K562 (cell line): ENCODE measurements around the gene DYRK4. TPM values are rescaled to one million over a fixed set of nuclear protein-coding genes. Genes with fewer than 3 reads are reported as not detected.

Experiments
- ATAC-seq: fragments of 200-7000 bp; cut with Tn5 transposase; 3 replicates; pipeline ENCODE4 v1.9.1; 2020; ENCODE audit warnings: moderate library complexity
- BruUV-seq: library from RNA; stranded (reverse); fragments of 400-500 nt; replicated peaks from 2 replicates; lab custom pipeline; 2021; lab: Mats Ljungman, UMichigan
- CTCF ChIA-PET: fragments of 300-600 bp; formaldehyde crosslinking; extraction: SDS; loops from one replicate; lab custom pipeline; 2021; ENCODE audit warnings: low intra/inter-chr PET ratio; lab: Yijun Ruan, JAX
- POLR2A ChIA-PET: fragments of 300-600, 350-650 bp; sonication (Branson Sonifier 250); formaldehyde crosslinking; extraction: SDS; loops from one replicate; lab custom pipeline; 2021; ENCODE audit warnings: antibody characterized with exemption, inconsistent platforms; lab: Yijun Ruan, JAX
- DNase-seq, 4 experiments: peaks; one replicate each; pipeline versions ENCODE4 v3.0.0 to v3.0.0-alpha.2; 2011 to 2018; ENCODE audit warnings: low spot score in 3 of 4, mixed read lengths in 3 of 4; ENCODE audit errors: extremely low read depth in 1 of 4
- FAIRE-seq: peaks from 2 replicates; lab custom pipeline; 2011; peaks lifted over from hg19 to GRCh38; lab: Jason Lieb, UNC
- H2AFZ ChIP-seq: 2 replicates; pipeline ENCODE4 v1.6.0; 2011; ENCODE audit warnings: low read depth, low read length, control low read depth, inconsistent platforms
- H3K27ac ChIP-seq: fragments of 200-600 bp; 3 replicates; pipeline ENCODE4 v1.8.0; 2011; ENCODE audit warnings: low read depth, mild to moderate bottlenecking, control low read depth, inconsistent platforms, low read length, moderate library complexity, mixed read lengths; ENCODE audit errors: extremely low read depth
- H3K27me3 ChIP-seq, 2 experiments: fragments of 300-600 bp in 1 of 2; 2 replicates in 1 of 2; 3 replicates in 1 of 2; pipeline versions ENCODE4 v1.6.0 to v1.8.0; 2011; ENCODE audit warnings: inconsistent platforms in 2 of 2, low read length in 2 of 2, mild to moderate bottlenecking in 1 of 2, mixed read lengths in 1 of 2, moderate library complexity in 1 of 2; ENCODE audit not compliant: control insufficient read depth in 2 of 2, insufficient read depth in 2 of 2
- H3K36me3 ChIP-seq: fragments of 300-600 bp; 3 replicates; pipeline ENCODE4 v1.8.0; 2011; ENCODE audit warnings: mild to moderate bottlenecking, low read length, inconsistent platforms; ENCODE audit not compliant: control insufficient read depth, insufficient read depth
- H3K4me1 ChIP-seq, 2 experiments: fragments of 200-600 bp in 1 of 2; replicated peaks in 1 of 2; 2 replicates in 1 of 2; 3 replicates in 1 of 2; pipeline versions ENCODE4 v1.5.1 to v1.8.0; 2011; ENCODE audit warnings: inconsistent platforms in 2 of 2, low read length in 2 of 2, mild to moderate bottlenecking in 1 of 2, mixed read lengths in 1 of 2, moderate library complexity in 1 of 2; ENCODE audit not compliant: control insufficient read depth in 2 of 2, insufficient read depth in 2 of 2
- H3K4me2 ChIP-seq: 2 replicates; pipeline ENCODE4 v1.6.1; 2011; ENCODE audit warnings: low read length, control low read depth, inconsistent platforms, mixed read lengths; ENCODE audit not compliant: insufficient read depth
- H3K4me3 ChIP-seq: fragments of 200-600 bp; sonication (generic), shearing (Covaris generic); 2 replicates; pipeline ENCODE4 v1.5.1; 2016; ENCODE audit warnings: control low read depth, inconsistent platforms
- H3K79me2 ChIP-seq: fragments of 200-600 bp; 3 replicates; pipeline ENCODE4 v1.8.0; 2011; ENCODE audit warnings: low read length, inconsistent platforms; ENCODE audit not compliant: control insufficient read depth, insufficient read depth
- H3K9ac ChIP-seq, 2 experiments: 2 replicates each; pipeline versions ENCODE4 v1.6.0 to v1.6.1; 2011; ENCODE audit warnings: low read depth in 2 of 2, low read length in 2 of 2, control low read depth in 1 of 2, inconsistent platforms in 1 of 2, mild to moderate bottlenecking in 1 of 2, mixed read lengths in 1 of 2; ENCODE audit not compliant: insufficient read depth in 1 of 2
- H3K9me1 ChIP-seq: one replicate; pipeline ENCODE4 v1.6.0; 2011; ENCODE audit warnings: inconsistent platforms, mild to moderate bottlenecking, low read length, moderate library complexity; ENCODE audit not compliant: control insufficient read depth, insufficient read depth
- H3K9me3 ChIP-seq: replicated peaks from 2 replicates; pipeline ENCODE4 v1.5.1; 2011; ENCODE audit warnings: low read depth, low read length, inconsistent platforms; ENCODE audit not compliant: control insufficient read depth, insufficient read depth
- H4K20me1 ChIP-seq: replicated peaks from 2 replicates; pipeline ENCODE4 v1.6.1; 2011; ENCODE audit warnings: low read length, inconsistent platforms, mixed read lengths; ENCODE audit not compliant: control insufficient read depth, insufficient read depth
- CBX1 ChIP-seq: sonication (generic); IDR thresholded peaks from 2 replicates; pipeline ENCODE4 v1.6.1; 2016; ENCODE audit warnings: antibody characterized with exemption, low read depth, mild to moderate bottlenecking
- CUX1 ChIP-seq: fragments of 200-800 bp; sonication (Bioruptor generic); IDR thresholded peaks from 2 replicates; pipeline ENCODE4 v1.6.1; 2016; ENCODE audit warnings: missing genetic modification characterization, missing compliant biosample characterization
- CXXC5 ChIP-seq: fragments of 250-450 bp; sonication (Bioruptor Pico); IDR thresholded peaks from 2 replicates; pipeline ENCODE4 v1.8.0; 2022; ENCODE audit warnings: inconsistent platforms, mild to moderate bottlenecking, moderate library complexity
- E2F4 ChIP-seq: sonication (generic); formaldehyde crosslinking; IDR thresholded peaks from 2 replicates; pipeline ENCODE4 v1.8.0; 2022; ENCODE audit warnings: mild to moderate bottlenecking, low read depth, missing genetic modification reagents
- ELF1 ChIP-seq: fragments of 200-800 bp; sonication (Bioruptor generic); IDR thresholded peaks from 2 replicates; pipeline ENCODE4 v1.6.1; 2016; ENCODE audit warnings: missing genetic modification characterization, missing compliant biosample characterization
- GTF2B ChIP-seq: IDR thresholded peaks from 2 replicates; pipeline ENCODE4 v1.6.1; 2011; ENCODE audit not compliant: insufficient read length; ENCODE audit errors: extremely low read depth
- ID3 ChIP-seq, 2 experiments: fragments of 250-450 bp in 1 of 2; fragments of 450-650 bp in 1 of 2; sonication (Bioruptor Pico) in 1 of 2; IDR thresholded peaks; 2 replicates each; pipeline versions ENCODE4 v1.6.1 to v1.8.0; 2016 to 2021; ENCODE audit warnings: mild to moderate bottlenecking in 2 of 2, moderate library complexity in 2 of 2, missing compliant biosample characterization in 1 of 2, missing genetic modification characterization in 1 of 2
- JUN ChIP-seq, 2 experiments: sonication (generic) in 1 of 2; formaldehyde crosslinking in 1 of 2; IDR thresholded peaks; 2 replicates each; pipeline versions ENCODE4 v1.6.1 to v1.8.0; 2012 to 2022; ENCODE audit warnings: borderline replicate concordance in 2 of 2, mild to moderate bottlenecking in 2 of 2, improper control_type of control experiment in 1 of 2, low read depth in 1 of 2, low read length in 1 of 2, missing genetic modification reagents in 1 of 2
- RBM17 ChIP-seq: fragments of 200-400 bp; formaldehyde crosslinking; IDR thresholded peaks from 2 replicates; pipeline ENCODE4 v1.6.1; 2017; ENCODE audit warnings: low read depth, mild to moderate bottlenecking, low read length, borderline replicate concordance
- SMARCA5 ChIP-seq: fragments of 450-650 bp; IDR thresholded peaks from 2 replicates; pipeline ENCODE4 v1.6.1; 2016
- SRSF7 ChIP-seq: fragments of 200-400 bp; formaldehyde crosslinking; optimal IDR thresholded peaks from 2 replicates; pipeline ENCODE3; 2017; ENCODE audit warnings: mild to moderate bottlenecking, low read depth, low read length
- ZNF124 ChIP-seq: sonication (generic); formaldehyde crosslinking; IDR thresholded peaks from 2 replicates; pipeline ENCODE4 v1.8.1; 2022; ENCODE audit warnings: missing genetic modification reagents
- WGBS: fragments of 100-300 bp; shearing (Covaris generic); methylation state at CpG from one replicate; pipeline ENCODE4 v1.1.6; 2016; ENCODE audit warnings: low coverage, mixed read lengths; ENCODE audit not compliant: insufficient coverage; ENCODE audit errors: missing lambda C conversion rate; 5-methylcytosine and 5-hydroxymethylcytosine counted together
- in situ Hi-C: fragments of 300-500 bp; cut with MboI; formaldehyde crosslinking; loops from 4 replicates; pipeline ENCODE4 v1.15.0; 2018; ENCODE audit warnings: inconsistent platforms, mixed read lengths
- intact Hi-C: fragments of 100-400 bp; cut with micrococcal nuclease; formaldehyde crosslinking; loops from 2 replicates; pipeline ENCODE4 v1.14.2; 2022
- polyA plus RNA-seq, 8 experiments: library from polyadenylated mRNA; depleted of rRNA in 4 of 8; stranded (reverse) in 5 of 8; unstranded in 3 of 8; fragments of >200 nt; fragmentation: Nextera tagmentation in 2 of 8; fragmentation: Illumina TruSeq in 1 of 8; extraction: Ambion mirVana in 2 of 8; extraction: Trizol in 1 of 8; gene quantifications; 2 replicates each; pipeline versions ENCODE4 v1.2.1 to v1.2.3, GENCODE V29; 2011 to 2014; ENCODE audit warnings: inconsistent platforms in 1 of 8, missing spikeins in 1 of 8
- total RNA-seq, 7 experiments: library from RNA; depleted of rRNA in 6 of 7; stranded (reverse); fragments of >200 nt in 6 of 7; fragmentation: Illumina TruSeq in 2 of 7; extraction: Trizol in 2 of 7; gene quantifications; 2 replicates each; pipeline versions ENCODE4 v1.2.1 to v1.2.3, GENCODE V29; 2011 to 2021; ENCODE audit warnings: low replicate concordance in 1 of 7

Gene DYRK4
- total and polyA plus RNA-seq, 9 of the 15 experiments (the other 6 are each of a cell fraction or from before 2014, with no cell fraction given): 13.4 to 37.4 (median 22.2) TPM

GRCh38 chr12:4535092-4535491 lies 26.9 kb upstream of the DYRK4 start:
- Histone ChIP-seq H2AFZ (no peak overlapping the region), H3K9me3 (no peaks in the 10 kb centered on the region), H3K9ac (no peak overlapping the region), H4K20me1 (no peaks in the 10 kb centered on the region; the same call in 1 of the 2 replicates), H3K36me3 (peaks cover 33% of the 10 kb centered on the region; the same call in 2 of the 3 replicates), H3K4me1 (0 out of 5 replicates have a peak, but pooled peaks cover 0 to 2% of the 10 kb centered on the region in 2 experiments), H3K27ac (no peak overlapping the region), H3K4me3 (no peak overlapping the region), H3K9me1 (no peaks in the 10 kb centered on the region), H3K27me3 (no peaks in the 10 kb centered on the region), H3K79me2 (peaks cover 36% of the 10 kb centered on the region), H3K4me2 (no peak overlapping the region)
- no peak for TF ChIP-seq ZNF124 (CRISPR knock-in tag)
- no peak for TF ChIP-seq CUX1
- TF ChIP-seq SRSF7: no peak
- no peak for TF ChIP-seq RBM17
- TF ChIP-seq CXXC5: no peak
- no peak for TF ChIP-seq JUN (IDR thresholded peaks at IDR 0.05; ENCODE audit: borderline replicate concordance, low read depth, low read length)
- TF ChIP-seq JUN (CRISPR knock-in tag; IDR thresholded peaks at IDR 0.05; ENCODE audit: borderline replicate concordance): no peak
- TF ChIP-seq ID3 (CRISPR knock-in tag; IDR thresholded peaks at IDR 0.05): no peak
- TF ChIP-seq ID3 (tag; IDR thresholded peaks at IDR 0.05): no peak
- TF ChIP-seq SMARCA5: no peak
- TF ChIP-seq GTF2B: no peak
- TF ChIP-seq E2F4 (CRISPR knock-in tag): no peak
- TF ChIP-seq ELF1 (tag): no peak
- TF ChIP-seq CBX1: no peak
- no TSS peak for BruUV-seq
- DNase-seq (no peak), ATAC-seq (no peak), FAIRE-seq (no peak)
- ChIA-PET CTCF (no interaction called here), POLR2A (interaction anchor here (0.8 kb wide), 1 partner anchor 18 kb away, joined by 3 read pairs; no protein-coding TSS in a partner anchor)
- 98% methylated on average over 4 of the region's 4 CpGs for WGBS
- intact Hi-C loops: no loop called here
- in situ Hi-C loops: no loop called here
